ENCODE data around the gene NOTCH3. TPM values are rescaled to one million over a fixed set of nuclear protein-coding genes. Genes with fewer than 3 reads are reported as not detected.

Gene NOTCH3
- total RNA-seq, 2 experiments from 2014 or later: not detected

DNA sequence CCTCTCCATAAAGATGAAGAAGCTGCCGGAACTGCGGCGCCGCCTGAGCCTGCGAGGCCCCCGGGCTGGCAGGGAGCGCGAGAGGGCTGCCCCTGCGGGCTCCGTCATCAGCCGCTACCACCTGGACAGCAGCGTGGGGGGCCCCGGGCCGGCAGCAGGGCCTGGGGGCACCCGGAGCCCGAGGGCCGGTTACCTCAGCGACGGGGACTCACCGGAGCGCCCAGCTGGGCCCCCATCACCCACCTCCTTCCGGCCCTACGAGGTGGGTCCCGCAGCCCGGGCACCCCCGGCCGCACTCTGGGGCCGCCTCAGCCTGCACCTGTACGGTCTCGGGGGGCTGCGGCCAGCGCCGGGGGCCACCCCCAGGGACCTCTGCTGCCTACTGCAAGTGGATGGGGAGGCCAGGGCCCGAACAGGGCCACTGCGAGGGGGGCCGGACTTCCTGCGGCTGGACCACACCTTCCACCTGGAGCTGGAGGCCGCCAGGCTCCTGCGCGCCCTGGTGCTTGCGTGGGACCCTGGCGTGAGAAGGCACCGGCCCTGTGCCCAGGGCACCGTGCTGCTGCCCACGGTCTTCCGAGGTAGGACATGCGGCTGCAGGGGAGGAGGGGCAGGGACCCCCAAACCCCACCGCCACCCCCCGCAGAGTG, 90.9 kb downstream of the NOTCH3 start:
- Mint-ChIP-seq H3K4me1 (ENCODE audit: low read depth) (peaks cover 13% of the 10 kb centered on the region), H3K36me3 (ENCODE audit: low read depth) (peaks cover 6% of the 10 kb centered on the region), H3K27ac (no peak overlapping the region), H3K9me3 (peaks cover 4% of the 10 kb centered on the region), H3K4me3 (no peak overlapping the region), H3K27me3 (ENCODE audit: low read depth) (peaks cover 10% of the 10 kb centered on the region)
- intact Hi-C loops (cut with micrococcal nuclease): no loop called here
- DNase-seq: no peak
- CTCF ChIA-PET: no interaction called here

Small RNA genes within 50 kb of the gene (microRNA-seq; reads per million reads assigned to microRNA genes)
- gene MIR6795 (ENCODE audit: borderline microRNAs expressed, borderline replicate concordance): not detected

Other genes with a start within 250 kb of the NOTCH3 start
- gene SLC1A6, start 221.1 kb downstream of the NOTCH3 start, total RNA-seq: not detected
- gene CASP14, start 151.5 kb downstream of the NOTCH3 start, total RNA-seq: not detected
- not detected for gene OR1I1, start 118.8 kb downstream of the NOTCH3 start, total RNA-seq
- gene SYDE1, start 93.6 kb downstream of the NOTCH3 start, total RNA-seq: 1 to 10 TPM in 1 of 2 experiments, under 1 TPM in 1; 0.67 to 1.1 TPM
- not detected for gene EPHX3, start 31.5 kb upstream of the NOTCH3 start, total RNA-seq
- gene BRD4, start 131.5 kb upstream of the NOTCH3 start, total RNA-seq: 100 to 1,000 TPM; 109 to 111 TPM
- 10 to 100 TPM; 27.1 to 30.3 TPM for gene AKAP8, start 178.8 kb upstream of the NOTCH3 start, total RNA-seq
- 100 to 1,000 TPM; 127 to 140 TPM for gene AKAP8L, start 218.0 kb upstream of the NOTCH3 start, total RNA-seq
- 10 to 100 TPM; 16.5 to 16.7 TPM for gene WIZ, start 249.0 kb upstream of the NOTCH3 start, total RNA-seq

Measured in activated naive CD4-positive, alpha-beta T cell treated with anti-CD3 and anti-CD28 coated beads for 36 hours (primary cell).